SK-MEL-5 (cell line): Measurements from ENCODE around the gene ERF. TPM values are rescaled to one million over a fixed set of nuclear protein-coding genes. Genes with fewer than 3 reads are reported as not detected.
A peak's percentile ranks its signal among the peaks of the same experiment; 100 is the strongest.

Experiments
- DNase-seq: peaks from one replicate; pipeline ENCODE4 v3.0.0-alpha.2; 2016; ENCODE audit warnings: low read depth, low spot score
- in situ Hi-C: cut with HindIII; loops from 2 replicates; pipeline ENCODE4 v1.10.0; 2016; ENCODE audit warnings: low sequenced_read_pairs, high pct_unique_total_duplicates, low pct_unique_long_range_greater_than_20kb
- total RNA-seq: library from RNA; depleted of rRNA; stranded (reverse); fragments of >200 nt; shearing (Covaris generic); gene quantifications from 2 replicates; pipeline ENCODE4 v1.2.3, GENCODE V29; 2014

The ERF gene
- total RNA-seq, 1 experiment from 2014 or later = 25.5 TPM

GRCh38 chr19:42233678-42234292 is 21.1 kb downstream of the ERF start:
- in situ Hi-C loops = no loop called here

GRCh38 chr19:42233106-42233505 is 21.8 kb downstream of the ERF start:
- in situ Hi-C loops = no loop called here
- DNase-seq = no peak

More at GRCh38 chr19:42233678-42234292, 21.1 kb downstream of the ERF start:
- no peak for DNase-seq

DNA sequence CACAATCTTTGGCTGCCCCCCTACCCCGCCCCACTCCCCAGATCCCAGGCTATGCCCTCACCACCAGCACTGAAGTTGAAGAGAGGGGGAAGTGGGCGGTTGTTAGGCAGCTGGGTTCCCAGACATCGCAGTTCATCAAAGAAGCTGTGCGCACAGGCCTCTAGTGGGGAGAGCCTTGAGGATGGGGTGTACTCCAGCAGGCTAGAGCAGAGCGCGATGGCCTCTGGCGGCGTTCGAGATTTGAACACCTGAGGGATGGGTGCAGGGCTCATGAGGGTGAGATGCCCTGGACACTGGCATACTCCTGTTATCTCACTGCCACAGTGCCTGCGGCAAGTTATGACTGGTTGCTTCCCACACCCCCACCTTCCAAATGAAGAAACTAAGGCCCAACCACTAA is 22.5 kb downstream of the ERF start:
- in situ Hi-C loops = no loop called here
- DNase-seq = no peak

DNA sequence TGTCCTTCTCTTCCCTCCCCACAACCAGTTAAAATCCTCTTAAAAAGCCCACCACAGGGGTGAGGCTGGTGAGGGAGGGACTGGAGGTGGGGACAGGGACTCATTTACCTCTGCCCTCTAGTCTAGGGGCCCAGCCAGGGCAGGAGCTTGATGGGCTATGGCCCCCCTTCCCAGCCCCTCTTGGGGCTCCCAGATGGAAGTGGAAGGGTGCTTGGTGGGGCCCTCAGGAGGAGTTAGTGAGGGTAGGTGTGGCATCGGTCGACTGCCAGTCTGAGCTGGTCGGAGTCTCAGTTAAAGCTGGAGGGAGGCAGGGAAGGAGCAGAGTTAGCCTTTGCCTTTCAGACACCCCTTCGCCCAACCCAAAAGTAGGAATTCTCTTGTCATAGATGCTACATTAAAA is 24.4 kb downstream of the ERF start:
- no peak for DNase-seq
- in situ Hi-C loops = no loop called here

- DNase-seq = peak; percentile 35
- in situ Hi-C loops = no loop called here
These were observed 25.0 kb downstream of the ERF start for GRCh38 chr19:42229855-42230351.

DNA sequence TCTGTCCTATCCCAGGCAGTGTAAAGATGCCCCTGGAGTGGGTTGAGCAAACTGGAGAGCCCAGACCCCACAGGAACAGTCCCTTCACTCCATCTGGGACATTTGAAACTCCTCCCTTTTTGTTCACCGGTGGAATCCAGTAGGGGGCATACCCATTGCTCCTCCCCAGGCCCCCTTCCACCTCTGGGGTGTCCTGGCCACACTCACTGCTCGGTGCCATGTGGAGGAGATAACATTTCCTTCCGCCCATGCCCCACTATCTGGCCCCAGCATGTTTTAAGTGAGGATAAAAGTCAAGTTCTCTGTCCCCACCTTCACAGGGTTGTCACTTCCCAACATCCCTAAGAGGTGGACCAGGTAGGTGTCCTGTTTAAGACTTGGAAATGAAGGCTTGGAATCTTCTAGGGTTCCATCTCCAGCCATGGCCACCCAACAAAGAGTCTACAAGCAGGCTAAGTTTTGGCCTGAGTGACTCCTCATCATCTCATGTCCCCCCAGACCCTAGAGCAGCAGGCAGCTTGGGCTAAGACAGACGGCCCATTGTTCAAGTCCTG is 25.6 kb downstream of the ERF start:
- in situ Hi-C loops = no loop called here
- DNase-seq = no peak

- in situ Hi-C loops = no loop called here
- no peak for DNase-seq
These were observed 26.3 kb downstream of the ERF start for GRCh38 chr19:42228641-42229040.

DNA sequence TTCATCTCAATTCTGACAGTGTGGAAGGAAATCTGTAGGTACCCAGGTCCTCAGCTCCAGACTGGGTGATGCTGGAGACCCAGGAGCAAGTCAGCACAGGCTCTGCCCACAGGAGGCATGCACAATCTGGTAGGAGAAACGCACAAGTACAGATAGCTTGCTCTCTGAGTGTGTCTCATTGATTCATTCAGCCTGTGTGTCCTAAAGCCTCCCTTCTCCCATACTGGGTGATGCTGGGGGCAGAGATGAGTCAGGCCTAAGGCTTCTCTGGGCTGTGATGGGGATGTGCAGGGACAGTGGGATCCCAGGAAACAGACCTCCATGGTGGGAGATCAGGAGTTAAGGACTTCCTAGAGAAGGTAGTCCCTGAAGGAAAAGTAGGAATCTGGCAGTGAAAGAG is 28.0 kb downstream of the ERF start:
- in situ Hi-C loops = no loop called here
- no peak for DNase-seq

GRCh38 chr19:42225718-42226292 is 29.1 kb downstream of the ERF start:
- in situ Hi-C loops = no loop called here
- DNase-seq = no peak

- DNase-seq = no peak
- in situ Hi-C loops = no loop called here
These were observed 29.8 kb downstream of the ERF start for GRCh38 chr19:42224940-42225717.

DNA sequence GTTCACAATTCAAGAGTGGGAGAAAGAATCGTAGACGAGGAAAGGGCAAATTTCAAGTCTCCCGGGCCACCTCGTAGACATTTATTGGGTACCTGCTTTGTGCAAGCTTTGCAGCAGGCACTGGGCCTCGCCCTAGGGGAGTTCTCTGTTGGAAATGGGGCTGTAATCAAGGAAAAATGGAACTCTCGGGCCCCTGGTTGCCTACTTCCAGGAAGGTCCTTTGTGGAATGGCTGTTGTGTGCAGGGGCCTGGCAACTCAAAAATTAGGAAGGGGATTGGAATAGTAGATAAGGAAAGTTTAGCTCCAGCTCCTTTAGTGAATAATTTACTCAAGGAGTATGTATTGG is 34.2 kb downstream of the ERF start:
- DNase-seq = no peak
- in situ Hi-C loops = no loop called here

DNA sequence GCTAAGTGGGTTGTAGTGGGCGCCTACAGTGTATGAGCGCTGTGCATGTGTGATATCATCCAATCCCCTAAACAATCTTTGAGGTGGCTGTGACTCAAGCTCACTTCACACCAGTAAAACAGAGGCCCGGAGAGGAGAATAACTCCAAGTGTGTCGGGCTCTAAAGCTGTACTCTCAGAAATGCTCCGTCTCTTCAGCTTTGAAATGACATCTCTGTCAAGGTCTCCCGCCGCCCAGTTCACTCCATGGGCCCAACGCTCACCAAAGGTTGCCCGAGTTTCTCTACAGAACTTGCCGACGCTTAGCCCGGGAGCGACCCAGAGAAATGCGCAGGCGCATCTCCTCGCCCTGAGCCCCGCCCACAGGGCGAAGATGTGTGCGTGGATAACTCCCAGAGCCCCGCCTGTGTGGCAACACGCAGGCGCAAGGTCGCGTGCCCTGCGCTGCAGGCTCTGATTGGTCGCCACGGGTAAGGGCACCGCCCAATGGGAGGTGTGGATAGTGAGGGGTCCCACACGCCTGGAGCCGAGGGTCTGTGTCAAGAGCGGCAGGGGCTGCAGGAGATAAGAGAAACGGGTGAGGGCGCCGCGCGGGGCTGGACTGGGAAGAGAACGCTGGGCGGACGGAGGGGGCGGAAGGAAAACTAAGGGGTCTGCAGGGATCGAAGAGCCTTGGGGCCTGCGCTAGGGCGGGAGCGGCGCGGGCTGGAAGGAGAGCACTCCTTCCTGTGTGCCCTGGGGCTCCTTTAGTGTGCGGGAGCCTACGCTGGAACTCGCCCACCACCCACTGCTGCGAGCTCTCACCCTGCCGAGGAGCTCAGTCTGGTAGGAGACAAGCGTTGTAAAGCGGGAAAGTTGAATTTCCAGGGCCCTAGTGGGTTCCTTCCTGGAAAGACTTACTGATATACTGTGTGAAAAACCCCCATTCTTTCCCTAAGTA is 34.8 kb downstream of the ERF start, which contains the start of gene ZNF526:
TSS of gene ZNF526 (plus strand) at position 501 of the 939 bp plus-strand sequence. CDS start 4,092 bp downstream, outside the sequence.
- DNase-seq = peak; percentile 96
- in situ Hi-C loops = no loop called here

DNA sequence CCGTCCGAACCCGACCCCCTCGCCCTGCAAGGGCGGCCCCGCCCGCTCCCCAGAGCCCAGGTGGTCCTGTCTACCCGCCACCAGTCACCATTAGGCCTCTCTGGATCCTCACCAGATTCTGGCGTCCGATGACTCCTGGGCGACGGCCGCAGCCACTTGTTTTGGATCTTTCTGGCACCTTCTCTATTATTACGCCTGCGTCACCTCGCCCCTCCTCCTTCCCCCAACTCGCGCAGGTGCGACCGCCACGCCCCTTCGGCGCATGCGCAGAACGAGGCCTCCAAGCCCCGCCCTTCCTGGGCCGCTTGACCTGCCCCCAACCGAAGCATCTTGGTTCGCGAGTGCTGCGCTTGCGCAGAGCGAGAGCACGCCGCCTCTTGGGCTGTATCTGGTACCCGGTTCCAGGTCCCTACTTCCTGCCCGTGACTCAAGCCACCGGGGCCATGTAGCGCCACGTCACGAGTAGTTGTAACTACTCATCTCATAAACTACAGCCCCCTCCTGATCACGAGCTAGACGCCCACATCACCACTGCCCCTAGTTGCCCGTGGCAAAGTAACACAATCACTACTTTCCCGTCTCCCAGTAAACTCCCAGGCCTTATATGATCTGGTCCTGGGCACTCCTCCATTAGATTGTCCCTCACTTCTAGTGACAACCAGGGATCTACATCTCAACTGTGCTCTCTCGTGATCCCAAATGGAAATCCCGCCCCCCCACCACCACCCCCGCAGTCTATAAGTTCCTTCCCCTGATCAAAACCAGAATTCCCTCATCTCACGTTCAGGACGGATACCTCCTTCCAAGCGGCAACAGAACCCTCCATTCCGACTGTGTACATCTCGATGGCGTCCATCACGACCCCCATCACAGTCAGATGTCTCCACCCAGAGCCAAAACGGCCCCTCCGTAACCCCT is 37.1 kb downstream of the ERF start, which contains the start of gene DEDD2:
TSS of gene DEDD2 (minus strand) at position 158 of the 918 bp plus-strand sequence. CDS start 670 bp downstream, outside the sequence.
- in situ Hi-C loops = no loop called here
- peak; percentile 94 for DNase-seq

DNA sequence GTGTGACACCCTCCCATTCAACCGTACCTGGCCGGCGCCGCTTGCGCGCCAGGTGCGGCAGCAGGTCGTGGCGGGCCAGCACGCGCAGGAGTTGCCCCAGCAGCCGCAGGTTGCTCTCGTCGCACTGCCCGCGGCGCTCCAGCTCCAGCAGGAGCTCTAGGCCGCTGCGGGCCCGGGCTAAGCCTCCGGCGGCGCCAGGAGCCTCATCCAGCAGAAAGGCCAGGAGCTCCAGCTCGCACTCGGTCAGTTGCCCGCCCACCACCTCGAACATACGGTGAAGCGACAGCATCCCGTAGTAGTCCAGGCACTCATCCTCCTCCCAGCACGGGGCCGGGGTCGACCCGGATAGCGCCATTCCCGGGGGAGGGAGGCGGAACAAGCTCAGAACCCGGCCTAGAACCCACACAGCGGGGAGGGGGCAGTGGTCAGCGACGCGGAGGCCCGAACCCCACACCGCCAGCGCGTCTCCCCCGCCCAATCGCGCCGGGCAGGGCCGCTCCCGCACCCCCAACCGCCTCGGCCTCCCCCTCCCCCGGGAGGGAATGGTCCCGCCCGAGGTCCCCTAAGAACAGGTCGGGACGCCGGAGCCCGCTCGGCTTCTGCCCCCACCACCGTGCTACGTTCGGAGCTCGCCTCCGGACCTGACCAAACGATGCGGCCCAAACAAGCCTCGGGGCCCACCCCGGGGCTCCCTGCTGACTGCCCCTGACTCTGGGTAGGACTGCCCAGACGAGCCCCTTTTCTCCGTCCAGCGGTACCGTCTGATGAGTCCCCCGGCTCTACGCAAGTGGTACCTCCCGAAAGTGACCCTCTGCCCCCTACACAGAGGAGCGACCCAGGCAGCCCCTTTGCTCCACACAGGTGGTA is 38.0 kb downstream of the ERF start:
- in situ Hi-C loops = no loop called here
- no peak for DNase-seq

DNA sequence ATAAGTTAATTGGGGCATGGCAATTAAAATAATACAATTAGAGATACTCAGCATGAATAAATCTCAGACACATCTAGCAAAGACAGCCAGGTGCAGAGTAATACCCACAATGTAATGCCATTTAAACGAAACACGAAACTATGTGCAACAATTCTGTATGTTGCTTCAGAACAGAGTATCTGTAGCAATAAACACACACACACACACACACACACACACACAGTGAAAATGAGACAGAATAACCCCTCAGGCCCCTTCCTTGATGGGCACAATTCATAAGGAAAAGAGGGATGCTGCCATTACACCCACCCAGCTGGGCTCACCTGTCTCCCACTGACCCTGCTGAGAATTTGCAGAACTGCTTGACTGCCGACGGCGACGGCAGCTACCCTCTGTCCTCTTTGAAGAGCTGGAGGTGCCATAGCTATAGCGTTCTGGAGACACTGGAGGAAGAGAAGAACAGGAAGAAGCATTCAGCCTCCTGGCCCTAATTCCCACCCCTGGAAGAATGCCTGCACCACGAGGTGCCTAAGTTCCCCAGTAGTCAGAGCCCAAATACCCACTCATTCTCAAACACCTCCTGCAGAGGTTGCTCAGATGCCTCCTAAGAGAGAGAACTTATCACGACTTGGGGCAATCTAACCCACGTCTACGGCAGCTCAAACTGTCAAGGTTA is 40.0 kb downstream of the ERF start:
- DNase-seq = no peak
- in situ Hi-C loops = no loop called here
